Measurements from ENCODE around the gene USP53.

Gene USP53

GRCh38 chr4:119207051-119207450 is 5.5 kb upstream of the USP53 start:
- peak; percentile 76 for DNase-seq (ENCODE audit: low read depth)
- TF ChIP-seq, protein P1, sequence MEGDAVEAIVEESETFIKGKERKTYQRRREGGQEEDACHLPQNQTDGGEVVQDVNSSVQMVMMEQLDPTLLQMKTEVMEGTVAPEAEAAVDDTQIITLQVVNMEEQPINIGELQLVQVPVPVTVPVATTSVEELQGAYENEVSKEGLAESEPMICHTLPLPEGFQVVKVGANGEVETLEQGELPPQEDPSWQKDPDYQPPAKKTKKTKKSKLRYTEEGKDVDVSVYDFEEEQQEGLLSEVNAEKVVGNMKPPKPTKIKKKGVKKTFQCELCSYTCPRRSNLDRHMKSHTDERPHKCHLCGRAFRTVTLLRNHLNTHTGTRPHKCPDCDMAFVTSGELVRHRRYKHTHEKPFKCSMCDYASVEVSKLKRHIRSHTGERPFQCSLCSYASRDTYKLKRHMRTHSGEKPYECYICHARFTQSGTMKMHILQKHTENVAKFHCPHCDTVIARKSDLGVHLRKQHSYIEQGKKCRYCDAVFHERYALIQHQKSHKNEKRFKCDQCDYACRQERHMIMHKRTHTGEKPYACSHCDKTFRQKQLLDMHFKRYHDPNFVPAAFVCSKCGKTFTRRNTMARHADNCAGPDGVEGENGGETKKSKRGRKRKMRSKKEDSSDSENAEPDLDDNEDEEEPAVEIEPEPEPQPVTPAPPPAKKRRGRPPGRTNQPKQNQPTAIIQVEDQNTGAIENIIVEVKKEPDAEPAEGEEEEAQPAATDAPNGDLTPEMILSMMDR (IDR thresholded peaks at IDR 0.05; ENCODE audit: low read length, missing control alignments), result no peak

DNA sequence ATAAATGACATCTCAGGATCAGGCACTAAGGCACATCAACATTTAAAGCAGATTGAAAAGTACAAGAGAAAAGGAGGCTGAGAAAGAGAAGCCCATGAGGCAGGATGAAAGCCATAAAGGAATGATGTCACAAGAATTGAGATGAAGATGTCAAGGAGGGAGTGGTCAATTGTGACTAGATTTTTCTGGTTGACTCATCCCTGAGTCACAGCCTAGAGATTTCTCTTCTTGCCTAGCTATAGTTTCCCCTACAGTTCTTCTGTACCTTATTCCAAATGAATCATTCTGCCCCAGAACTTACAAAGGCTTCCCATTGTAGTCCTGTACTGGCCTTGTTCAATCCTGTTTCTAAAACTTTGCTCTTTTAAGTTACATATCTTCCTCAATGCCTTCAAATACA is 3.4 kb upstream of the USP53 start:
- peak; percentile 93 for DNase-seq (ENCODE audit: low read depth)
- H3K4me3 ChIP-seq (replicated peaks; ENCODE audit: low read depth, low read length), result no peak overlapping the region
- TF ChIP-seq, protein P1 (IDR thresholded peaks at IDR 0.05; ENCODE audit: low read length, missing control alignments), result no peak

More at GRCh38 chr4:119207051-119207450, 5.5 kb upstream of the USP53 start:
- no peak overlapping the region for H3K4me3 ChIP-seq (replicated peaks; ENCODE audit: low read depth, low read length)

DNA sequence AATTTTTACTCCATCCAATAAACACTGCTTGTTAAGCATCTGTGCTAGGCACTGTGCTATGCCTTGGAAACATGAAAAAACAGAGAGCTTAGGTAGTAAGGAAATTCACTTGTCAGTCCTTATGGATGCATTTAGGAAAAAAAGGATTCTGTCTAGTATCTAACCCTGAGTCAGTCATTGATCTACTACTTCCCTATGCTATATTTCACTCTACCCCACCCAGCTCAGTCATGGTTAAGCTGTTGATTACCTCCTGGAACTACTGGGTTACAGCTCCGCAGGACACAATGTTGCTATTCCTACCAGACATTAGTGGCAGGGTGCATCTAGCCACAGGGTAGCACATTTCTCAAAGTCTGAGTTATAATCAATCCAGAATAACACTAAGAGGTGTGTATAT is 2.9 kb upstream of the USP53 start:
- H3K4me3 ChIP-seq (replicated peaks; ENCODE audit: low read depth, low read length), result no peak overlapping the region
- no peak for DNase-seq (ENCODE audit: low read depth)
- TF ChIP-seq, protein P1 (IDR thresholded peaks at IDR 0.05; ENCODE audit: low read length, missing control alignments), result no peak

GRCh38 chr4:119210775-119211174 is 1.7 kb upstream of the USP53 start:
- DNase-seq (ENCODE audit: low read depth), result peak; percentile 50
- TF ChIP-seq, protein P1 (IDR thresholded peaks at IDR 0.05; ENCODE audit: low read length, missing control alignments), result no peak
- no peak overlapping the region for H3K4me3 ChIP-seq (replicated peaks; ENCODE audit: low read depth, low read length)

DNA sequence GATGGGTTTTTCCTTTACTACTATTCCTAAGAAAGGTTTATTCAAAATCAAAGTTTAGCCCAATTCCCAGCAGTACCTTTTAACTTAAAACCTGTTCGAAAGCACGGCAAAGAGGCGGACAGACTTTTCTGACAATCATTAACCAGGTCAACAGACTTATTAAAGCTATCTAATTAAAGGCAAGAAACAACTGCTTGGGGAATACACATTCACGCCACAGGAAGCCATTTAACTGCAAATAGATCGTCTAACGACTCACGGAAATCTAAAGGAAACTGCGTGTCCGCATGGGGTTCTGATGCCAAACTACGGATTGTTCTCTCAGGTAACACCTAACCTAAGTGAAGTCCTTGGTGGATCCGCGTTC is 663 bp upstream of the USP53 start:
- no peak for DNase-seq (ENCODE audit: low read depth)
- peak overlapping the region; percentile 84 for H3K4me3 ChIP-seq (replicated peaks; ENCODE audit: low read depth, low read length)
- TF ChIP-seq, protein P1 (IDR thresholded peaks at IDR 0.05; ENCODE audit: low read length, missing control alignments), result no peak

GRCh38 chr4:119212964-119213606 is 572 bp downstream of the USP53 start:
- peak; percentile 94 for DNase-seq (ENCODE audit: low read depth)

More at GRCh38 chr4:119212964-119213606, 572 bp downstream of the USP53 start:
- TF ChIP-seq, protein P1 (IDR thresholded peaks at IDR 0.05; ENCODE audit: low read length, missing control alignments), result peak; percentile 43
- peak overlapping the region; percentile 84 for H3K4me3 ChIP-seq (replicated peaks; ENCODE audit: low read depth, low read length)
